Measurements from ENCODE around the gene SPATA2L. TPM values are rescaled to one million over a fixed set of nuclear protein-coding genes. Genes with fewer than 3 reads are reported as not detected.

Gene SPATA2L
- total RNA-seq, 1 donor from 2014 or later: 7.6 TPM

DNA sequence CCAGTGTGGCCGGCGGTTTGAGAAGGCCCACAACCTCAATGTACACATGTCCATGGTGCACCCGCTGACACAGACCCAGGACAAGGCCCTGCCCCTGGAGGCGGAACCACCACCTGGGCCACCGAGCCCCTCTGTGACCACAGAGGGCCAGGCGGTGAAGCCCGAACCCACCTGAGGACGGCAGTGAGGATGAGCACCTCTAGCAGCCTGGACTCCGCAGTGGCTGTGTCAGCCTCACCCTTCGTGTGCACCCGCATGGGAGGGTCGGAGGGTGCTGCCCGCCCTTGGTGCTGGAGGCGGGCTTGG lies 36.5 kb upstream of the SPATA2L start:
- Histone ChIP-seq H3K4me2 (no peak overlapping the region), H3K9me3 (ENCODE audit: low read depth) (no peaks in the 10 kb centered on the region), H3K4me1 (no peaks in the 10 kb centered on the region), H3K9ac (no peak overlapping the region), H2AFZ (replicated peaks) (no peak overlapping the region), H3F3A (ENCODE audit: low read depth) (no peaks in the 10 kb centered on the region), H3K79me2 (ENCODE audit: low read depth) (no peaks in the 10 kb centered on the region), H4K20me1 (ENCODE audit: low read depth) (no peaks in the 10 kb centered on the region), H3K27me3 (no peaks in the 10 kb centered on the region), H3K4me3 (no peak overlapping the region), H3K36me3 (no peaks in the 10 kb centered on the region), H3K27ac (no peak overlapping the region)
- DNase-seq (ENCODE audit: low spot score): no peak
- H3K9me3 Mint-ChIP-seq: no peaks in the 10 kb centered on the region
- peaks cover 1% of the 10 kb centered on the region for H3K27me3 Mint-ChIP-seq (ENCODE audit: insufficient read depth, low read depth)
- no peak overlapping the region for H3K27ac Mint-ChIP-seq
- H3K36me3 Mint-ChIP-seq: peaks cover 38% of the 10 kb centered on the region
- no peaks in the 10 kb centered on the region for H3K4me1 Mint-ChIP-seq
- TF ChIP-seq EZH2phosphoT487 (IDR thresholded peaks at IDR 0.05): no peak
- TF ChIP-seq, protein P1, sequence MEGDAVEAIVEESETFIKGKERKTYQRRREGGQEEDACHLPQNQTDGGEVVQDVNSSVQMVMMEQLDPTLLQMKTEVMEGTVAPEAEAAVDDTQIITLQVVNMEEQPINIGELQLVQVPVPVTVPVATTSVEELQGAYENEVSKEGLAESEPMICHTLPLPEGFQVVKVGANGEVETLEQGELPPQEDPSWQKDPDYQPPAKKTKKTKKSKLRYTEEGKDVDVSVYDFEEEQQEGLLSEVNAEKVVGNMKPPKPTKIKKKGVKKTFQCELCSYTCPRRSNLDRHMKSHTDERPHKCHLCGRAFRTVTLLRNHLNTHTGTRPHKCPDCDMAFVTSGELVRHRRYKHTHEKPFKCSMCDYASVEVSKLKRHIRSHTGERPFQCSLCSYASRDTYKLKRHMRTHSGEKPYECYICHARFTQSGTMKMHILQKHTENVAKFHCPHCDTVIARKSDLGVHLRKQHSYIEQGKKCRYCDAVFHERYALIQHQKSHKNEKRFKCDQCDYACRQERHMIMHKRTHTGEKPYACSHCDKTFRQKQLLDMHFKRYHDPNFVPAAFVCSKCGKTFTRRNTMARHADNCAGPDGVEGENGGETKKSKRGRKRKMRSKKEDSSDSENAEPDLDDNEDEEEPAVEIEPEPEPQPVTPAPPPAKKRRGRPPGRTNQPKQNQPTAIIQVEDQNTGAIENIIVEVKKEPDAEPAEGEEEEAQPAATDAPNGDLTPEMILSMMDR (IDR thresholded peaks at IDR 0.05): no peak
- TF ChIP-seq EZH2 (IDR thresholded peaks at IDR 0.05): no peak
- no peak overlapping the region for H3K4me3 Mint-ChIP-seq

DNA sequence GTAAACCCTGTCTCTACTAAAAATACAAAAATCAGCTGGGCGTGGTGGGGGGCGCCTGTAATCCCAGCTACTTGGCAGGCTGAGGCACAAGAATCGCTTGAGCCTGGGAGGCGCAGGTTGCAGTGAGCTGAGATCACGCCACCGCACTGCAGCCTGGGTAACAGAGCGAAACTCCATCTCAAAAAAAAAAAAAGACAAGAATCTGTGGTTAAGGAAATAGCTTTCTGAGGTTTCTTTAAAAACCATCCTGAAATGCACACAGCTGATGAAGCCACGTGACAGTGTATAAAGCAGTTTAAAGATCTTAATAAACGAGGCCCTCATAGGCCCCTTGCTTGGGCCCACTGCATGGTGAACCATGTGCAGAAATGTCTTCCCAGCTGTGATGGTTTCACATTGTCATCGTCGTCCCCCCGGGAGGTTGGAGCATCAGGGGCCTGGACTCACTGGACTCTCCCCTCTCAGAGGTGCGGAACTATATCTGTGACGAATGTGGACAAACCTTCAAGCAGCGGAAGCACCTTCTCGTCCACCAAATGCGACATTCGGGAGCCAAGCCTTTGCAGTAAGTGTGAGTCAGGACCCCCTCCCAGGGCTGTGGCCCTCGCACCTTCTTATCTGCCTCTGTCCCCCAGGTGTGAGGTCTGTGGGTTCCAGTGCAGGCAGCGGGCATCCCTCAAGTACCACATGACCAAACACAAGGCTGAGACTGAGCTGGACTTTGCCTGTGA lies 36.0 kb upstream of the SPATA2L start:
- H3K4me3 Mint-ChIP-seq: no peak overlapping the region
- H3K27me3 Mint-ChIP-seq (ENCODE audit: insufficient read depth, low read depth): peaks cover 3% of the 10 kb centered on the region
- Histone ChIP-seq H2AFZ (replicated peaks) (no peak overlapping the region), H3K4me3 (no peak overlapping the region), H3K27me3 (no peaks in the 10 kb centered on the region), H3K79me2 (ENCODE audit: low read depth) (no peaks in the 10 kb centered on the region), H3K36me3 (no peaks in the 10 kb centered on the region), H3K9ac (no peak overlapping the region), H3K9me3 (ENCODE audit: low read depth) (no peaks in the 10 kb centered on the region), H3F3A (ENCODE audit: low read depth) (no peaks in the 10 kb centered on the region), H3K4me2 (no peak overlapping the region), H4K20me1 (ENCODE audit: low read depth) (no peaks in the 10 kb centered on the region), H3K4me1 (no peaks in the 10 kb centered on the region), H3K27ac (no peak overlapping the region)
- no peak for TF ChIP-seq EZH2 (IDR thresholded peaks at IDR 0.05)
- TF ChIP-seq, protein P1 (IDR thresholded peaks at IDR 0.05): no peak
- no peak for TF ChIP-seq EZH2phosphoT487 (IDR thresholded peaks at IDR 0.05)
- no peaks in the 10 kb centered on the region for H3K9me3 Mint-ChIP-seq
- no peak for DNase-seq (ENCODE audit: low spot score)
- H3K4me1 Mint-ChIP-seq: no peaks in the 10 kb centered on the region
- H3K27ac Mint-ChIP-seq: no peak overlapping the region
- peaks cover 38% of the 10 kb centered on the region for H3K36me3 Mint-ChIP-seq

DNA sequence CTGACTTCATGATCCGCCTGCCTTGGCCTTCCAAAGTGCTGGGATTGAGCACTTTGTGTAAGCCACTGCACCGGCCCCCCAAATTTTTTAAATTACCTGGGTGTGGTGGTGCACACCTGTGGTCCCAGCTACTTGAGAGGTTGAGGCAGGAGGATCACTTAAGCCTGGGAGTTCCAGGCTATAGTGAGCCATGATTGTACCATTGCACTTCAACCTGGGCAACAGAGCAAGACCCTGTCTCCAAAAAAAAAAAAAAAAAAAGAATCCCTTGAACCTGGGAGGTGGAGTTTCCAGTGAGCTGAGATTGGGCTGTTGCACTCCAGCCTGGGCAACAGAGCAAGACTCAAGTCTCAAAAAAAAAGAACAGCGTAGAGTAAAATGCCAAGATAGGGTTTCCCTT lies 35.0 kb upstream of the SPATA2L start:
- no peak overlapping the region for H3K4me2 ChIP-seq
- peaks cover 4% of the 10 kb centered on the region for H3K4me1 Mint-ChIP-seq
- H3K27ac Mint-ChIP-seq: no peak overlapping the region
- H4K20me1 ChIP-seq (ENCODE audit: low read depth): no peaks in the 10 kb centered on the region
- H3K27me3 Mint-ChIP-seq (ENCODE audit: insufficient read depth, low read depth): peaks cover 3% of the 10 kb centered on the region
- H3K36me3 Mint-ChIP-seq: peaks cover 42% of the 10 kb centered on the region
- H3K9ac ChIP-seq: no peak overlapping the region
- no peak for DNase-seq (ENCODE audit: low spot score)
- no peaks in the 10 kb centered on the region for H3F3A ChIP-seq (ENCODE audit: low read depth)
- H3K4me3 ChIP-seq: no peak overlapping the region
- no peaks in the 10 kb centered on the region for H3K9me3 Mint-ChIP-seq
- H3K27me3 ChIP-seq: no peaks in the 10 kb centered on the region
- H2AFZ ChIP-seq (replicated peaks): no peak overlapping the region
- H3K27ac ChIP-seq: no peak overlapping the region
- H3K4me1 ChIP-seq: no peaks in the 10 kb centered on the region
- no peak overlapping the region for H3K4me3 Mint-ChIP-seq
- TF ChIP-seq EZH2phosphoT487 (IDR thresholded peaks at IDR 0.05): no peak
- TF ChIP-seq, protein P1 (IDR thresholded peaks at IDR 0.05): no peak
- TF ChIP-seq EZH2 (IDR thresholded peaks at IDR 0.05): no peak
- H3K79me2 ChIP-seq (ENCODE audit: low read depth): no peaks in the 10 kb centered on the region
- H3K36me3 ChIP-seq: no peaks in the 10 kb centered on the region
- H3K9me3 ChIP-seq (ENCODE audit: low read depth): no peaks in the 10 kb centered on the region
